Right cardiac atrium (tissue), 5 donors: ENCODE data around the gene INPP5F. TPM values are rescaled to one million over a fixed set of nuclear protein-coding genes. Genes with fewer than 3 reads are reported as not detected.

Experiments used
- ATAC-seq, 2 donors: fragments of 200-7000 bp; cut with Tn5 transposase; one replicate each; pipeline versions ENCODE4 v1.8.0 to v1.9.1; 2020; ENCODE audit warnings: moderate library complexity in 2 of 2, mild to moderate bottlenecking in 1 of 2
- DNase-seq, 3 donors: peaks; one replicate each; pipeline ENCODE4 v3.0.0-alpha.2; 2020
- H3K27ac ChIP-seq: one replicate; pipeline ENCODE4 v1.5.1; 2013; ENCODE audit warnings: mild to moderate bottlenecking, low read length, control low read depth, moderate library complexity
- H3K27me3 ChIP-seq: one replicate; pipeline ENCODE4 v1.6.1; 2013; ENCODE audit not compliant: control insufficient read depth, insufficient read depth
- H3K4me1 ChIP-seq: one replicate; pipeline ENCODE4 v1.6.1; 2013; ENCODE audit warnings: low read length; ENCODE audit not compliant: control insufficient read depth, insufficient read depth
- H3K4me3 ChIP-seq: one replicate; pipeline ENCODE4 v1.5.1; 2013; ENCODE audit warnings: low read length, control low read depth
- H3K9me3 ChIP-seq: one replicate; pipeline ENCODE4 v1.6.1; 2013; ENCODE audit warnings: low read length; ENCODE audit not compliant: control insufficient read depth
- WGBS: extraction: QIAGEN DNeasy Blood & Tissue Kit; methylation state at CpG from one replicate; pipeline ENCODE4 v1.1.7; 2013; 5-methylcytosine and 5-hydroxymethylcytosine counted together
- intact Hi-C, 4 donors: fragments of 100-400 bp; cut with DNase I; formaldehyde crosslinking; loops; one replicate each; pipeline versions ENCODE4 v1.11.0 to v1.14.0; 2022 to 2023
- polyA plus RNA-seq: library from polyadenylated mRNA; stranded (reverse); fragments of 200-250 nt; gene quantifications from one replicate; pipeline ENCODE4 v1.2.3, GENCODE V29; 2013
- total RNA-seq, 4 donors: library from RNA; stranded (reverse); fragmentation: NEBNext Ultra II Directional; extraction: Animal tissue kit (Norgen Biotek cat#: 25700); gene quantifications; one replicate each; pipeline ENCODE4 v1.2.1, GENCODE V29; 2021
- donor health status: healthy with polysubstance abuse.
- donor health status: DM: no; HTN: yes; CAD: no.
- donor health status: DM: no; HTN: no; CAD: no.
- donor health status: DM: no; HTN: yes; CAD: no; lungs with severe emphysema.
- donor health status: DM: yes; HTN: yes; CAD: no.

INPP5F gene
- total and polyA plus RNA-seq, 5 donors, result 3.4 to 6.4 (median 6.1) TPM

DNA sequence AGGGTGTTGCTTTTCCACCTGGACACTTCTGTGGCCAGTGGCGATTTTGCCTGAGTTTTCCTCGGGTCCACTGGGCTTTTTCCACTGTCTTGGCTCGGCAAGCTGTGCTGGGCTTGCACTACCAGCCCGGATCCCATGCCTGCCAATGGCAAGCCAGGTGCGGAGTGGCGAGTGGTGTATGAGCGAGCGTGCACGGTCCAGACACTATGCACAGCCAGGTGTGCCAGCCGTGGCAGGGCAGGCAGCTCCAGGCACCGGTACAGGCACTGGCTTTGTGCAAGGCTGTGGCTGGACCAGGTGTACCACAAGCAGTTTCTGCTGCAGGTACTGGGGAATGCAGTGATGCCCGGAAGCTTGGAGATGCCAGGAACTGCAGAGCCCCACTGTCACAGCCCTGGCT, 22.1 kb downstream of the INPP5F start:
- Histone ChIP-seq H3K4me1 (peaks cover 2% of the 10 kb centered on the region), H3K9me3 (no peaks in the 10 kb centered on the region), H3K27me3 (no peaks in the 10 kb centered on the region), H3K27ac (no peak overlapping the region), H3K4me3 (no peak overlapping the region)
- no peak for ATAC-seq
- 95% methylated on average over 12 of the region's 12 CpGs for WGBS
- DNase-seq, result no peak
- intact Hi-C loops, result no loop called here

GRCh38 chr10:119748871-119749270, 23.0 kb downstream of the INPP5F start:
- Histone ChIP-seq H3K4me1 (no peaks in the 10 kb centered on the region), H3K9me3 (no peaks in the 10 kb centered on the region), H3K27ac (no peak overlapping the region), H3K27me3 (no peaks in the 10 kb centered on the region), H3K4me3 (no peak overlapping the region)
- 79% methylated on average over 12 of the region's 12 CpGs for WGBS
- peak in 1 of 2 donors; percentile 34 for ATAC-seq
- DNase-seq, result no peak
- intact Hi-C loops, result no loop called here

- Histone ChIP-seq H3K9me3 (no peaks in the 10 kb centered on the region), H3K27ac (no peak overlapping the region), H3K4me1 (no peaks in the 10 kb centered on the region), H3K27me3 (no peaks in the 10 kb centered on the region), H3K4me3 (no peak overlapping the region)
- intact Hi-C loops, result no loop called here
- ATAC-seq, result no peak
- DNase-seq, result no peak
- 96% methylated on average over 7 of the region's 7 CpGs for WGBS
These were observed 23.6 kb downstream of the INPP5F start for GRCh38 chr10:119749455-119749854.

DNA sequence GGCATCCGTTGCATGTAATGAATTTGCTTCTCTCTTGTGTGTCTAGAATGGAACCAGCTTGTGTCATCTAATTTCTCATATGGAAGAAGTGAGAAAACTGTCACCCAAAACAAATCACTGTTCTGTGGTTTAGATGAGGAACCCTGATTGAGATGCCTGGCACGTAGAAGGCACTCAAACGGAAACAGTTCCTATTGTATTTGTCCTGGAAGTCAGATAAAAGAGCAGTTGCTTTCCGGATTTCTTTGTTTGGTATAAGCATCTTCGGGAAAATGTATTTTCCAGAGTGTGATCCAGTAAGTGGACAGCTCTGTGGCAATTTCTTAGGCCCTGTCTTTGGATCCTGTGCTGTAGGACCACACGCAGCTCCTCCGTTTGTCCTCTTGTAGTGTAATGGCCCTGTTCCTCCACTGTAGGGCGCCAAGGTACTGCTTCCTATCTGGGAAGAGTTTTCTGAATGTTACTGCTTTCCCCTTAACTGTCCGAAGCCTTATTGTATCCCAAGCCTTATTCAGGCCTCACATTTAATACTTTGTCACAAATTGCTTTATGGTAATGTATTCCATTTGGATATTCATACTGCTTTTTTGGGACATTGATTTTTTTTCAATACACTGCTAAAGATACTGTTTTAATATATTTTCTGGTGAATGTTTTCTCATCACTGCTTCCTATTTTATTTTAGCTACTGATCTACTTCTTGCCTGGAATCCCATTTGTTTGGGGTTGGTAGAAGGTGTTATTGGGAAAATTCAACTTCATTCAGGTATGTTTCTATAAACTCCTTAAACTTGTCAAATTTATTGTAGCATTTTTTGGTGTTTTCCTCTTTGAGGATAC, 24.8 kb downstream of the INPP5F start:
- no peaks in the 10 kb centered on the region for H3K27me3 ChIP-seq
- DNase-seq, result peak; percentile 57 to 80 (median 66)
- 31% methylated on average over 9 of the region's 9 CpGs for WGBS
- no peak overlapping the region for H3K27ac ChIP-seq
- no peaks in the 10 kb centered on the region for H3K4me1 ChIP-seq
- no peaks in the 10 kb centered on the region for H3K9me3 ChIP-seq
- intact Hi-C loops, result loop anchor here in 3 of 4 donors (5.0 to 10.0 kb wide), 3 partner anchors 104 to 114 kb away; no protein-coding TSS in a partner anchor
- peak; percentile 92 to 96 for ATAC-seq
- H3K4me3 ChIP-seq, result no peak overlapping the region

GRCh38 chr10:119753309-119753708, 27.5 kb downstream of the INPP5F start:
- DNase-seq (no peak), ATAC-seq (no peak)
- intact Hi-C loops, result loop anchor here in 3 of 4 donors (5.0 to 10.0 kb wide), 3 partner anchors 101 to 111 kb away; no protein-coding TSS in a partner anchor
- Histone ChIP-seq H3K4me1 (no peaks in the 10 kb centered on the region), H3K27me3 (no peaks in the 10 kb centered on the region), H3K4me3 (no peak overlapping the region), H3K27ac (no peak overlapping the region), H3K9me3 (no peaks in the 10 kb centered on the region)
- WGBS, result 75% methylated on average over 2 of the region's 2 CpGs

DNA sequence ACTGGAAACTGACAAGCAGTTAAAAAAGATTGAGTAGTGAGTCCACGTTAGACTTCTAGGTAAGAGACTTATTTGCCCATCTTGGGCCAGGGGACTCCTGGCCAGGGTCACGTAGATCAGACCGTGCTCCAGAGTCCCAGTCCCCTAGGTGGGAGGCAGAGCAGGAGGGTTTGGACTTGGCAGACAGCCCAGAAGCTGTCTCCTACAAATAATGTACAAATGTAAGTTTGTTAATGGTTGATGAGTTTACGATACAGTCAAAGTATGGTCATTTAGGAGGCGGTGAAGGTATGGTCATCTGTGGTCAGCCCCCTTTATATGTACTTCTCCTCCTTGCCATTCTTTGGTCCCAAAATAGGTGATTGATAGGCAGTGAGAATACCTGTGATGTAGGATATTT, 28.2 kb downstream of the INPP5F start:
- no peak for ATAC-seq
- DNase-seq, result no peak
- H3K9me3 ChIP-seq, result no peaks in the 10 kb centered on the region
- intact Hi-C loops, result loop anchor here in 3 of 4 donors (5.0 to 10.0 kb wide), 3 partner anchors 101 to 111 kb away; no protein-coding TSS in a partner anchor
- H3K4me3 ChIP-seq, result no peak overlapping the region
- no peaks in the 10 kb centered on the region for H3K4me1 ChIP-seq
- 87% methylated on average over 5 of the region's 5 CpGs for WGBS
- no peak overlapping the region for H3K27ac ChIP-seq
- H3K27me3 ChIP-seq, result no peaks in the 10 kb centered on the region

GRCh38 chr10:119754936-119755335, 29.1 kb downstream of the INPP5F start:
- intact Hi-C loops, result loop anchor here in 3 of 4 donors (5.0 to 10.0 kb wide), 3 partner anchors 100 to 110 kb away; no protein-coding TSS in a partner anchor
- Histone ChIP-seq H3K27me3 (no peaks in the 10 kb centered on the region), H3K4me1 (no peaks in the 10 kb centered on the region), H3K9me3 (no peaks in the 10 kb centered on the region), H3K27ac (no peak overlapping the region), H3K4me3 (no peak overlapping the region)
- WGBS, result 95% methylated on average over 4 of the region's 4 CpGs
- ATAC-seq, result no peak
- no peak for DNase-seq

DNA sequence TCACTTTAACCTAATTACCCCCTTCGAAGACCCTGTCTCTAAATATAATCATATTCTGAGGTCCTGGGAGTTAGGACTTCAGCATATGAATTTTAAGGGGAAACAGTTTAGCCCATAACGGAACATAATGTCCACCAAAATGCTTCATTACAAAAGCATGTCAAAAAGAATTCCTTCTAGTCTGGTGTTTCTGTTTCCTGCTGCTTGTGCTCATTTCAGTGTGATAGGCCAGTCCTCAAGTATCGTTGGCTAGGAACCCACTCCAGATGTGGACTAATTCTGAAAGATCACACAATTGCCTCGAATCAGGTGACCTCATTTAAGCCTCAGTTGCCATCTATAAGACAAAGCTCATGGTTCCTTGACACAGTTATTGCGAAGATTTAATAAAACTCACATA, 29.6 kb downstream of the INPP5F start:
- intact Hi-C loops, result loop anchor here in 2 of 4 donors (10.0 kb wide), 2 partner anchors 99 to 109 kb away; no protein-coding TSS in a partner anchor

GRCh38 chr10:119758448-119759195, 32.8 kb downstream of the INPP5F start:
- no peaks in the 10 kb centered on the region for H3K4me1 ChIP-seq
- intact Hi-C loops, result loop anchor here in 2 of 4 donors (10.0 kb wide), 2 partner anchors 96 to 106 kb away; no protein-coding TSS in a partner anchor
- no peak overlapping the region for H3K4me3 ChIP-seq
- H3K27me3 ChIP-seq, result no peaks in the 10 kb centered on the region
- H3K27ac ChIP-seq, result no peak overlapping the region
- 89% methylated on average over 5 of the region's 5 CpGs for WGBS
- no peak for DNase-seq
- H3K9me3 ChIP-seq, result no peaks in the 10 kb centered on the region
- no peak for ATAC-seq

More for the DNA sequence above, 29.6 kb downstream of the INPP5F start:
- no peak overlapping the region for H3K27ac ChIP-seq
- whole genome bisulfite sequencing, result 88% methylated on average over 5 of the region's 5 CpGs
- no peaks in the 10 kb centered on the region for H3K9me3 ChIP-seq
- no peaks in the 10 kb centered on the region for H3K4me1 ChIP-seq
- no peak overlapping the region for H3K4me3 ChIP-seq
- ATAC-seq (no peak), DNase-seq (no peak)
- no peaks in the 10 kb centered on the region for H3K27me3 ChIP-seq

- intact Hi-C loops, result loop anchor here in 2 of 4 donors (10.0 kb wide), 2 partner anchors 95 to 105 kb away; no protein-coding TSS in a partner anchor
- no peaks in the 10 kb centered on the region for H3K9me3 ChIP-seq
- 95% methylated on average over 5 of the region's 5 CpGs for WGBS
- no peak for DNase-seq
- H3K4me1 ChIP-seq, result no peaks in the 10 kb centered on the region
- ATAC-seq, result no peak
- no peak overlapping the region for H3K4me3 ChIP-seq
- no peak overlapping the region for H3K27ac ChIP-seq
- no peaks in the 10 kb centered on the region for H3K27me3 ChIP-seq
These were observed 34.0 kb downstream of the INPP5F start for GRCh38 chr10:119759832-119760231.

DNA sequence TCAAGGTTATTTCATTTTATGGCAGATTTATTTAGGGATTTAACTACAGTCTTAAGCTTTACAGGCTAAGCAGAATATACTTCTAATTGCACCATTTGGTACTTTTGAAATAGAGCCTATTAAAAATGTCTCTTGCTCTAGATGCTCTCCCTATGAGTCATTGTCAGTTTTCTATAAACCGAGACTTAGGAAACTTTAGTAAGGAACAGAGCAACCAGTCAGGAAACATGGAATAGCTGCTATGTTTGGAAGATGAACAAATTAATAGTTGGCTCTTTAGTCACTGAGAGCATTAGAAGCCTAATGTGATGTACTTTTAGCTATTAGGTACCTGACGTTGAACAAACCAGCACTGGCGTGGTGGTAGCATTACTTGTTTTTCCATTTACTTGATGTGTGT, 35.3 kb downstream of the INPP5F start:
- H3K9me3 ChIP-seq, result no peaks in the 10 kb centered on the region
- H3K27me3 ChIP-seq, result no peaks in the 10 kb centered on the region
- 83% methylated on average over 3 of the region's 3 CpGs for WGBS
- H3K4me3 ChIP-seq, result no peak overlapping the region
- no peaks in the 10 kb centered on the region for H3K4me1 ChIP-seq
- DNase-seq (no peak), ATAC-seq (no peak)
- H3K27ac ChIP-seq, result no peak overlapping the region
- intact Hi-C loops, result no loop called here
